Prostate gland (tissue), 2 donors: ENCODE measurements around the gene YEATS2.

Experiments
- POLR2A ChIP-seq: fragments of 450-650 bp; IDR thresholded peaks from one replicate; pipeline ENCODE4 v1.6.1; 2016; ENCODE audit warnings: antibody characterized with exemption, mild to moderate bottlenecking
- TF ChIP-seq, protein P1 (sequence below), 4 experiments: fragments of 200-600 bp in 2 of 4; fragments of 450-650 bp in 2 of 4; sonication (generic) in 2 of 4; IDR thresholded peaks; 1 replicate in 3 of 4; 2 replicates in 1 of 4; pipeline ENCODE4 v1.5.1; 2016 to 2019; ENCODE audit warnings: antibody characterized with exemption in 4 of 4, mild to moderate bottlenecking in 2 of 4, moderate library complexity in 2 of 4

- no peak for TF ChIP-seq POLR2A
- TF ChIP-seq, protein P1, sequence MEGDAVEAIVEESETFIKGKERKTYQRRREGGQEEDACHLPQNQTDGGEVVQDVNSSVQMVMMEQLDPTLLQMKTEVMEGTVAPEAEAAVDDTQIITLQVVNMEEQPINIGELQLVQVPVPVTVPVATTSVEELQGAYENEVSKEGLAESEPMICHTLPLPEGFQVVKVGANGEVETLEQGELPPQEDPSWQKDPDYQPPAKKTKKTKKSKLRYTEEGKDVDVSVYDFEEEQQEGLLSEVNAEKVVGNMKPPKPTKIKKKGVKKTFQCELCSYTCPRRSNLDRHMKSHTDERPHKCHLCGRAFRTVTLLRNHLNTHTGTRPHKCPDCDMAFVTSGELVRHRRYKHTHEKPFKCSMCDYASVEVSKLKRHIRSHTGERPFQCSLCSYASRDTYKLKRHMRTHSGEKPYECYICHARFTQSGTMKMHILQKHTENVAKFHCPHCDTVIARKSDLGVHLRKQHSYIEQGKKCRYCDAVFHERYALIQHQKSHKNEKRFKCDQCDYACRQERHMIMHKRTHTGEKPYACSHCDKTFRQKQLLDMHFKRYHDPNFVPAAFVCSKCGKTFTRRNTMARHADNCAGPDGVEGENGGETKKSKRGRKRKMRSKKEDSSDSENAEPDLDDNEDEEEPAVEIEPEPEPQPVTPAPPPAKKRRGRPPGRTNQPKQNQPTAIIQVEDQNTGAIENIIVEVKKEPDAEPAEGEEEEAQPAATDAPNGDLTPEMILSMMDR (IDR thresholded peaks at IDR 0.05) = no peak
Observed at GRCh38 chr3:183789826-183790225, 92.2 kb downstream of the YEATS2 start.
